NCI-H2107 treated with DMSO at 0.1 percent for 48 hours (cell line): Measurements from ENCODE around the gene POC1B.

Source experiments
- DNase-seq: peaks from one replicate; lab custom pipeline; 2025; ENCODE audit not compliant: unreplicated experiment; lab: John Stamatoyannopoulos, UW

The POC1B gene

DNA sequence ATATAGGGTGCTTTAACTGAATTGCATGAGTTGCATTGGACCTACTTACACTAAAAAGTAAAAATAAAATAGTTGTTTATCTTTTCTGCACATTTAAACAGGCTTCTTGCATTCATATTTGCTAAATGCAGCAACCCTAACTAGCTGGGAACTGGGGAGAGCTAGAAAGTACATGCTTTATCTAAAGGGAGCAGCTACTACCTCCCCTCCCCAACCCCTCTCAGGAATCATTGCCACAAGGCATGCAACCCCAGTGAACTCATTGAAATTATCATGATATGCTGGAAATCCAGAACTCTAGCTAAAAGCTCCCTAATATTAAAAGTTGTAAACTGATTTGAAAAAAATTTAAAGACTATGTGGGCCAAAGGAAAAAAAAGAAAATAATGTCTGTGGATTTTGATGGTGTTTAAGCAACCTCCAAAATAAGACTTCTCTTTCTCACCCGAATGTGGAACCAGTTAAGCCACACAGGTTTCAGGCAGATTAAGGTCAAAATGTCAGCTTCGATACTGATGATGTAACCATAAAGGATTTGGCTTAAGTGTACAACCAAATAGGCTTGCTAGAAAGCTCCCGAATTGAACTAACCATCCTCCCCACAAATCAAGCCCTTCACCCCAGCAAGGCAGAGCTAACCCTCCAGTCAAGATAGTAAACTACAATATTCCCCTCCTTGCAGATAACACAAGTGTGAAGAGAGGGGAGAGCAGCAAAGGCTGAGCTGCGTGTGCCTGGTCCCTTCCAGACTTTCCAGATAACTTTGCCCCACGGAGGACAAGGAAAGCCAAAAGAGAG, 13.8 kb upstream of the POC1B start:
- no peak for DNase-seq

DNA sequence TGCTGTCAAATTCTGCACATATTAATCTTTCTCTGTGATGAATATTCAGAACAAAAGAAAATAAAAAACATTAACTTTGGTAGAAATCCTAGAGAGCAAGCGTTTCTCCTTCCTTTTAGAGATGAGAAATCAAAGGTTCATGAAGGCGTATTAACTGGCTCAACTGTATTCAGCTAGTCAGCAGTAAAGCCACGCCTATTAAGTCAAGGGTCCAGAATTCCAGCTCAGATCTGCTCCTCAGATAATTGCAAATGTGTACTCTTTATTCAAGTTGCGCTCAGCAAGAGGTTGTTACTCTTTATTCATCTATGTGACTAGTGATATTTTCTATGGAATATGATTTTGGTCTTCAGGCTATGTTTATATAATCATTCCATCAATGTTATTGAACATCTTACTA, 13.1 kb upstream of the POC1B start:
- no peak for DNase-seq

DNA sequence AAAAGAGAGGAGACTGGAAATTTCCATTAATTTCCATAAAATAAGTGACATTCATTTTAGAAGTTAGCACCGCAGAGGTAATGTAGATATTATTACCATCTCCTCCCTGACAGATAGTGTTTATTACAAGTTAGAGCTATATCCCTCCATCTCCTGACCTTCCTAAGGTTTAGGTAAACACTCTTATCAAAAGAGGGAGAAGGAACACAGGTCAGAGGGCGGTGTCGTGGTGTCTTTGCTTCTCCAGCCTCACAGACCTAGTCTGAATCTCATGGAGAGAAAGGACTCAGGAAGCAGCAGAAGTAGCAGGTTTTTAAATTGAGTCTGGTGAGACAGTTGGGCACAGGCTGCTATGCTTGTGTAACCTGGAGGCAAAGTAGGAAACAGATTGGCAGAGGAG, 11.5 kb upstream of the POC1B start:
- DNase-seq: no peak

DNA sequence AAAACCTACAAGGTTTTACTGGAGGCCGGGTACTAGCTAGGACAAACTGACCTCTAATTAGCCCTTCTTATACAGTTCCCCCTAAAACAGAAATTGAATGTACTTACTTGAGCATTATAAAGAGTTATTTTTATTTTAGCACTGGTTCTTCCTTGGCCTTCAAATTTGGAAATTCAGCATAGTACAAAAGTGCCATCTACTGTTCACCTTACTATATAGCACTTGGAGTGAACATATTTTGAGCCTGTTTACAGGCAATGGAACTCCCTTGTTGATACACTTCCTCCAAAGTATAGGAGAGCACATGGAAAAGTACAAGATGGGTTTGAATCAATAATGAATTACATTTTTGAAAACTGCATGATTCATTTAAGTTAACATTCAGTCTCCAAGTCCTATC, 3.9 kb upstream of the POC1B start:
- peak; percentile 78 for DNase-seq

DNA sequence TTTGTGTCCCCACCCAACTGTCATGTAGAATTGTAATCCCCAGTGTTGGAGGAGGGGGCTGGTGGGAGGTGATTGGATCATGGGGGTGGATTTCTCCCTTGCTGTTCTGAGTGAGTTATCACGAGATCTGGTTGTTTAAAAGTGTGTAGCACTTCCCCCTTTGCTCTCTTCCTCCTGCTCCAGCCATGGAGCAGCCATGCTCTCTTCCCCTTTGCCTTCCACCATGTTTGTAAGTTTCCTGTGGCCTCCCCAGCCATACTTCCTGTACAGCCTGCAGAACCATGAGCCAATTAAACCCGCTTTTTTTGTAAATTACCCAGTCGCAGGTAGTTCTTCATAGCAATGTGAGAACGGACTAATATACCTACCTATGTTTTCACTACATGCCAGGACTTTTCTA, 2.6 kb upstream of the POC1B start:
- no peak for DNase-seq

DNA sequence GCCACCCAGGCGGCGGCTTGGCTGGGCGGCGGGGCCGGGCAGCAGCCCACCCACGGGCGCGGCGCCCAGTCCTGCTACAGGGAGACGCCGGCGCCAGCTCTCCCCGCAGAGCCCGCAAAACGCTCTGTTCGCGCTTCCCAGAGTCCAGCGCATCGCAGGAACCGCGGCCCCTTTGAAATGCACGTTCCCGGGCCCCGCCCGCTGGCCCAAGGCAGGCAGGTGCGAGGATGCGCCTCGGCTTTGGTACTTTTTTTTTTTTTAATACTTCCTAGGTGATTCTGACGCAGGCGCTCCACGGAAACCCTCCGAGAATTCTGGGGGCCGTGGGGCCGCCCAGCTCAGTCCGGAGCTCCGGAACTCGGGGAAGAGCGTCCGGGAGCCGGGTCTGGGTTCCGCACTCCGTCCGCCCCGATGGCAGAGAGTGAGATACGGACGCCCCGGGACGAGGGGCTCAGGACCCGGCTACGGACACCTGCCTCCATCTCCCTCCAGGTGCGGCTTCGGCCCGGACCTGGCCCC, 483 bp downstream of the POC1B start:
- peak; percentile 7 for DNase-seq

DNA sequence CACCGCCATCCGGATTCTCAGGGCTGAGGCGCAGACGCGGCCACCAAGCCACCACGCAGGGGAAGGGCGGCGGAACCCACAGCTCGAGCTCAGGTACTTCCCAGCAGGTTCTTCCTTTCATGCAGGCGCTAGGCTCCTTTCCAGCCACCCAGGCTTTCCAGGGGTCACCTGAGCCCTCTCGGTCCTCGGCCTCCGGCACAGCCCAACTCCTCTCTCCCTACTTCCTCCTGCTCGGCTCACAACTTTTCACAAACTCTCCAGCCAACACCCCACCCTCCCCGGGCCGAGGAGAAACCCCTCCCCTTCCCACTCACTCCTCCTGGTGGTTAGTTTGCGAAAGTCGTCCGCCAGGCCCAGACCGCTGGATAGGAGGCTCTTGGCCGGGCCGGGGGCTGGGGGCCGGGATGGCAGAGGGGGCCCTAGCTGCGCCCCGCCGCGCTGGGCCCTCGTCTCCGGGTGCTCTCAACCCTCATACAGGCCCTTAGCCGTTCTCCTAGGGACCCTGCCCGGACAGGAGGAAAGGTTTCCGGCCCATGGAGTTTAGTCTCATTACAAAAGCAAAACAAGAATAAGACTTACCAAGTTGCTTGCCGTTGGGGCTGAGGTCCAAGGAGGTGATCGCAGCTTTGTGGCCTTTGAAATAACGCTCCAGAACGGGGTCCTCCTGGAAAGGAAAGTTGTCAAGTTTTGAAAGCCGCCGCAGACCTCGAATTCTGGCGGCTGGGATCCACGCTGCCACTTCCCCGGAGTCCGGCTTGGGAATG, 1.1 kb downstream of the POC1B start, which contains the start of gene GALNT4:
TSS of gene GALNT4 (minus strand) at position 256 of the 764 bp plus-strand sequence. CDS start at position 9, 247 bp downstream.
- peak; percentile 35 for DNase-seq

DNA sequence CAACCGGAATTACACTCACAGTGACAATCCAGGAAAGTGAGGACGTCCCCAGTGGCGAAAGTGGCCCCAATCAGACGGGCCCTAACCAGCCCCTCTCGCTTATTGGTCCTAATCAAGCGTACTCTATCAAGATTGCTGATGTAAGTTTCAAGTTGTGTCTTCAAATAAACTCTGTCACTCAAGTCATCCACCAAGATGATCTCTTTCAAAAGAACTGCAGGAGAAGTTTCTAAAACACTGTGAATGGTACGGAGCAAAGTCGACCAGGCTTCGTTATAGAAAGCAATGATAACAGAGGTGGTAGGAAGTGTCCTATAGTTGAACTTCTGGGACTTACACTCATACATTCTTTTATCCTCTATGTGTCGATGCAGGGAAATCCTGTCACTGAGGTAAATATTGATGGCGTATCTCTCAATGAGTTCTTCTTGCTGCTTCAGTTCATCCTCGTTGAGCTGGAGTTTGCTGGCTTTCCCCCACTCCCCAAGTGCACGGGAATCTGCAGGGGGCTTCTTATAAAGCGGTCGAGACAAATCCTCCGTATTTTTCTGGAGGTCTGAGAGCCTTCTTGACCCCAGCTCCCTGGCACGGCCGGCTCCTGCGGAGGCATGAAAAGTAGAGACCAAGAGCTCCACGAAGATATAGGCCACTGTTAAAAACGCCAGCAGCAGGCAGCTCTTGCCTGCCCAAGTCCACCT, 1.9 kb downstream of the POC1B start:
- DNase-seq: no peak

DNA sequence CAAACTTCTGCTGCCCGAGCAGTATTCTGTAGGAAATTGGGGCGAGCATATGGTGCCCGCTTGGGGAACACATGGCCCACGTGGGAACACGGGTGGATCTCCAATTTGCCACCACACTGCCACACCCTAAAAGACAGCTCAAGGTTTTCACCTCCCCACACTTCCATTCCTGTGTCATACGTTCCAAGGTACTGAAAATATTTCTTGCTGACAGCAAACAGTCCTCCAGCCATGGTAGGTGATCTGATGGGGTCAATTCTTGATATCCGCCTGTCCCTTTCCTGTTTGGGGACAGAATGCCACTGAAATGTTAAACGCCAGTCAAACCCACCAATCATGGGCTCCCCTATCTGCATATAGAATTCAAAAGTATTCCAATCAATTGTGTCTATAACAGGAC, 2.5 kb downstream of the POC1B start:
- DNase-seq: no peak

DNA sequence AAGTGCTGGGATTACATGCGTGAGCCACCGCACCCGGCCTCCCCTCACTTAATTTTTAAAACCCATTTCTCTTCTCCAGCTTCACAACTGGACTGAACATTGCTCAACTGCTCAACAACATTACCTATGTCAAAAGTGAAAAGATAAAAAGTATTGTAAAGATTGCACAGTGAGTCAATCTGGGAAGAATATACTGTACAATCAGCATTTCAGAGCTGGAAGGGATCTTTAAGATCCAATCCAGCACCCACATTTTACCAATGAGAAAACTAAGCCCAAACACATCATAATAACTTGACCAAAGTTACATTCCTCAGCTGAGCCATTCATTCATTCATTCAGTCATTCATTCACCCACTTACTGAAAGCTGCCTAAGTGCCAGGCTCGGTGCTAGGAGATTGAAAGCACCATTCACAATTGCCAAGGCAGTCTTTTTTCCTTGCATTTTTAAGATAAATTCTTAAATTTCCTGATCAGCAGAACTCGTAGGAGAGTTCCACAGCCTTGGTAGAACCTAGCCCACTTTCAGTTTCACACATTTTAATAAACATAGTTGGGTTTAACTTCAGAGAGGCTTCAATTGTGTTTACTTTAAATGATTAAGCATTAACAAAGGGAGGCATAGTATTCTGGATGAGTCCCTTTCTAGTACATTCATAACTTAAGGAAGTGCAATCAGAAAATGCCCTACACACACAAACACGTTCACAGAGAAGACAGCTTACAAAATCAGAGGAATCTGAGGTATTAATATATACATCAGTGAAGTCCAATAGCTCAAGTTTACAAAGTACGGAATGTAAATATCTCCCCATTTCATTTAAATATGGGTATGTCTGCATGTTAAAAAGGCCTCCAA, 4.3 kb downstream of the POC1B start:
- no peak for DNase-seq

DNA sequence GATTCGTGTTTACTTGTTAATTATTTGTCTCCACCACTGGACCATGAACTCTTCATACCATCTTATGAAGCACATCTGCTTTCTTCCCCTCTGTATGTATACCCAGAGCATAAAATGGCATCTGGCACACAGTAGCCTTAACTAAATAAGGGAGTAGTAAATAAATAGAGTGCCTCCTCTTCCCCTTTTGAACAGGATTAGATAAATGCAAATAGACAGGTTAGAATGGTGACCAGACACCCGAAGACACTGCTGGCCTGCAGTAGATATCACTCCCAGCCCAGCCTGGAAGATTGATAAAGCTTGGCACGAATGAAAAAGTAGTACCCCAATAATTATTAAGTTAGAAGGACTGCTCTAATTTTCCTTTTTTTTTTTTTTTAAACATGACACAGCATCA, 8.1 kb downstream of the POC1B start:
- no peak for DNase-seq

DNA sequence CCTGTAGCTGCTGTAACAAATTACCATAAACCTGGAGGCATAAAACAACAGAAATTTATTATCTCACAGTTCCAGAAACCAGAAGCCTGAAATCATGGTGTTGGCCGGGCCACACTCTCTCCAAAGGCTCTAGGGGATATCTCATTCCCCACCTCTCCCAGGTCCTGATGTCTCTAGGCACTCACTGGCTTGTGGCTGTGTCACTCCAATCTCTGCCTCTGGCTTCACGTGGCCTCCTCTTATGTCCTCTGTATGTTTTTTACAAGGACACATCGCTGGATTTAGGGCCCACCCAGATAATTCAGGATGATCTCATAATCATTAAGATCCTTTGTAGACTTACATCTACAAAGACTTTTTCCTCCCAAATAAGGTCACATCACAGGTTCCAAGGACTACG, 9.2 kb downstream of the POC1B start:
- DNase-seq: no peak

DNA sequence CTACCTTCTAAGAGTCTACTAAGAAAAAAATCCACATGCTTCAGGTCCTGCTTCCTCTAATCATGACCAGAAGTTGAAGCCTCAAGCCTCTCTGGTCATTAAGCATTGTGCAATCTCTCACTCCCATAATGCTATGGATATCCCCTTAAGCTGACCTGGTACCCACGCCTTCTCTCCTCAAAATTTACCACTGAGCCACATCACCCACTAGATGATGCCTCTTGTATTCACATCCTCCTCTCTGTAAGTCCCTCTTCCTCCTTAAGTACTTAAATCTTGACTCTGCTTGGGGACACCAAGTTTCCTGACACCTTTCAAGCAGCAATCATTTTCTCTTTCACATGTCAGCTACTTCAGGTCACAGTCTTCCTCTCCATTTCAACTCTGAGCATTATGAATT, 11.1 kb downstream of the POC1B start:
- no peak for DNase-seq

DNA sequence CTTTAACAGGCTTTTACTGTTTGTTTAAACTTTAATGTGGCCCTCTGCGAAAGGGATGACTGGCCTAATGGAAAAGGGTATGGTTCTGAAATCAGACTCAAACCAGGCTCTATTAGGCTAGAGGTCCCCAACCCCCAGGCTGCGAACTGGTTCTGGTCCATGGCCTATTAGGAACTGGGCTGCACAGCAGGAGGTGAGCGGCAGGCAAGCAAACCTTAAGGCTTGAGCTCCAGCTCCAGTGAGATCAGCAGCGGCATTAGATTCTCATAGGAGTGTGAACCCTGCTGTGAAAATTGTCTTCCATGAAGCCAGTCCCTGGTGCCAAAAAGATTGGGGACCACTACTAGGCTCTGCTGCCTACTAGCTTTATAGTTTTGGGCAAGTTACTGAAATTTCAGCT, 12.3 kb downstream of the POC1B start:
- no peak for DNase-seq

DNA sequence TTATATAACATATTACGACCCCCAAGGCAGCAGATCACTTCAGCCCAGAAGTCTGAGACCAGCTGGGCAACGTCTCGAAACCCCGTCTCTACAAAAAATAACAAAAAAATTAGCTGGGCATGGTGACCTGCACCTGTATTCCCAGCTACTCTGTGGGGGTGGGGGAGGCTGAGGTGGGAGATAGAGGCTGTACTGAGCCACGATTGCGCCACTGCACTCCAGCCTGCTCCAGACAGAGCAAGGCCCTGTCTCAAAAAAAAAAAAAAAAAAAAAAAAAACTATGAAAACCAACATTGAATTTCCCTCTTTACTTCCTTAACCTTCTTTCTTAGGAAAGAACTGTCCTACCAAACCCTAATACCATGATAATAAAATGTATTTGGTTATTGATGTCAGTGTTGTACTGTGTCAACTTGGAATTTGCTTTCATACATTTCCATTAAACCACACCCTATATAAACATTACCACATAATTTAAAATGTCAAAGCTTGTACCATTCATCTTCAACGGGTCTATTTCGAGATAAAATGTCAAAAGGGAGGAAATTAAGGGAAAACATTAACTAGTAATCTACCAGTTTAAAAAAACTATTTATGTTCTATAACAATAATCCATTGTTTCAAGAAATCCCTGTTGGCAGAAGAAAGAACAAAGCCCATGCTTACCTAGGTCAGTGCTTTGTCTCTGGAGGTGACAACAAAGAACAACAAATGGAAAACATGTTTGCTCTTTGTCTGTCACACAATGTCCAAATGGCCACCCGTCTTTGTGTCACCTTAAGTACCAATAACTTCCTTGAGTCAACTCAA, 18.6 kb downstream of the POC1B start:
- no peak for DNase-seq

DNA sequence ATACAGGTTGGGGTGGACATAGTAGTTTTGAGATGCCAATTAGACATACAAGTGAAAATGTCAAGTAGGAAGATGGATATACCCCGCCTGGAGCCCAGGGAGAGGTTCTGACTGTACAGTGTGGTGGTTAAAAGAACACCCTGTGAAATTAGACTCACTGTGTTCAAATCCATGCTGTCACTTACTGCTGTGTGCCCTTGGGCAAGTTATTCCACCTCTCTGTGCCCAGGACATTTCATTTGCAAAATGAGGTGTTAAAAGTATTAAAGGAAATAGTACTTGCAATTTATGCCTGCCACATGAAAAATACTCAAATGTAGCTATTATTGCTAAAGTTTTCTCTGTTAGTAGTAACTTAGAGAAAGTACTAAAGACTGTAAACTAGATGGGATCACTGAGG, 19.8 kb downstream of the POC1B start:
- DNase-seq: no peak

DNA sequence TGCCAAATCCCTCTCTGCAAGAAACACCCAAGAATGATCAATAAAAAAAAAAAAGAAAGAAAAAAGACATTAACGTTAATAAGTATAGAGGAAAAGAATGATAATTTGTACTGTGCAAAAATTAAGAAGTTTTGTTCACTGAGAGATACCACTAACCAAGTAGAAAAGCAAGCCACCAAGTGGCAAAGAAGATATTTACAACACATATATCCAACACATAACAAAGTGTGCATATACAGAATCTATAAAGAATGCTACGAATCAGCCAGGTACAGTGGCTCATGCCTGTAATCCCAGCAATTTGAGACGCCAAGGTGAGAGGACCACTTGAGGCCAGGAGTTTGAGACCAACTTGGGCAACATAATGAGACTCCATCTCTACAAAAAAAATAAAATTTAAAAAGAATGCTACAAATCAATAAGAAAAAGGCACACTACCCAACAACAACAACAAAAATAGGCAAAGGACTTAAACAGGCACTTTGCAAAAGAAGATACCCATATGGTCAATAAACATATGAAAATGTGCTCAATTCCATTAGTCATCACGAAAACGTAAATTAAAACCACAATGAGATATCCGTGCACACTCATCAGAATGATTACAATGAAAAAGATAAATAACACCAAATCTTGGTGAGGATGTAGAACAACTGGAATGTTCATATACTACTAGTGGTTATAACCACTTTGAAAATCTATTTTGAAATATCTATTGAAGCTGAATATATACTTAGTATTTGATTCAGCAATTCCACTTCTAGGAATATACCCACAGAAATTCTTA, 21.1 kb downstream of the POC1B start:
- DNase-seq: no peak

DNA sequence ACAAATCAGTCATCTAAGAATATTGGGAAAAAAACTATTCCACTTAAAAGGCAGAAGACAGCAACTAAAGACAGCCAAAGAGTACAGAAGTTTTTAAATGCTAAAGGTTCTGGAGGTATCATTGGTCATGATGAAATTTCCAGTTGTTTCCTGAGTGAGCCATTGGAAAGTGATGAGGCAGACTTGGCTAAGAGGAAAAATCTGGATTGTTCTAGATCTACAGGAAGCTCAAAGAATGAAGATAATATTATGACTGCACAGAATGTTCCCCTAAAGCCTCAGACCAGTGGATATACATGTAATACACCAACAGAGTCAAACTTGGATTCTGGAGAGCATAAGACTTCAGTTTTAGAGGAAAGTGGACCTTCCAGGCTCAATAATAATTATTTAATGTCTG, 24.1 kb downstream of the POC1B start:
- DNase-seq: no peak

DNA sequence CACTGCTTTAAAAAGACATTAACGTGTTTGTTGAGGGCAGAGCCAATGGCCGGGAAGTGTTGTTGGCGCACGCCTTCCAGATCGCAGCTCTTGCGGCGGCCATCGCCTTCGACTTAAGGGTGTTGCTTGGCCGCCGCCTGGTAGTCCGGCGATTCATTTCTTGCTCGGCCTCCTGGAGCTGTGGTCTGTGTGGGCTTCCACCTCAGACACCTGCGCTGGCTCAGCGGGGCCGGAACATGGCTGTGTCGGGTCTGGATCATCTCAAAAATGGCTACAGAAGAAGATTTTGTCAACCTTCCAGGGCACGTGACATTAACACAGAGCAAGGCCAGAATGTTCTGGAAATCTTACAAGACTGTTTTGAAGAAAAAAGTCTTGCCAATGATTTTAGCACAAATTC, 26.0 kb downstream of the POC1B start:
- no peak for DNase-seq
